ENCODE measurements around the gene FARP1.

Gene FARP1

DNA sequence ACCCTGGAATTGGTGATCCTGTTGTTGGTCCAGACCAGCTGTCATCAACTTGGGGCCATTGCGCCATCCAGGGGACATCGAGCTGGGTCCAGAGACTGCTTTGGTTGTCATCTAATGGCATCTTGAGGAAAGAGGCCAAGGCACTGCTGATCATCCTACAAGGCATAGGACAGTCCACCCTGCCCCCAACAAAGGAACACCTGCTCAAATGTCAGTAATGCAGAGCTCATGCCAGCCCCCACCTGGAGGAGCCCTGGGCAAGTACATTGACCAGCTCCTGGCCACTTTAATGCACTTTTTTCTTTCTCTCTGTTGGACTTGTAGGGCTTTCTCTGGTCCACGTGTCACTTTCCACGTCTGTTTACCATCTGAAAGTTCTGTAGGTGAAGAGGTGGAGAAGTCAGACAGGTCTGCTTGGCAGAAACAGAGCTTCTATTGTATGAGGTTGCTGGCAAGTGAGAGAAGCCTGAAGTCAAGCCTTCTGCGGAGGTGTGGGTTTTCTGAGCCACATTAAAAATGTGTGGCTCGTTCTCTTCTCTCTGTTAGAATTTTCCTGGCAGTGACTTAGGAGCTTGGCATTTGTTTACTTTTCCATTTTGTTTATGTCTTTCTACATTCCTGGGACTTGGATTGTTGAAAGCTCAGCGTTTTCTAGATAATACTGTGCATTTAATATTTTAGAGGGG lies 158.2 kb downstream of the FARP1 start:
- Histone ChIP-seq H3K9ac (ENCODE audit: low read length) (no peak overlapping the region), H3K4me2 (ENCODE audit: low read depth, low read length, poor library complexity, severe bottlenecking) (no peak overlapping the region), H3K27me3 (ENCODE audit: low read length) (0 out of 2 replicates have a peak, but pooled peaks cover 3% of the 10 kb centered on the region), H4K20me1 (ENCODE audit: low read depth, low read length) (no peaks in the 10 kb centered on the region), H3K79me2 (ENCODE audit: insufficient read depth, low read length) (no peaks in the 10 kb centered on the region), H3K36me3 (ENCODE audit: low read length) (no peaks in the 10 kb centered on the region), H3K27ac (ENCODE audit: low read depth, low read length) (no peak overlapping the region), H3F3A (ENCODE audit: insufficient read depth) (no peaks in the 10 kb centered on the region), H3K9me2 (replicated peaks; ENCODE audit: insufficient read depth, low read length) (no peaks in the 10 kb centered on the region), H3K9me3 (ENCODE audit: insufficient read depth, low read length) (no peaks in the 10 kb centered on the region), H3K4me3 (ENCODE audit: insufficient read depth, low read length, poor library complexity, severe bottlenecking) (no peak overlapping the region), H2AFZ (ENCODE audit: low read depth, low read length, severe bottlenecking) (no peak overlapping the region)
- TF ChIP-seq EZH2phosphoT487 (conservative IDR thresholded peaks at IDR 0.05; ENCODE audit: low read length) = no peak
- TF ChIP-seq, protein P1, sequence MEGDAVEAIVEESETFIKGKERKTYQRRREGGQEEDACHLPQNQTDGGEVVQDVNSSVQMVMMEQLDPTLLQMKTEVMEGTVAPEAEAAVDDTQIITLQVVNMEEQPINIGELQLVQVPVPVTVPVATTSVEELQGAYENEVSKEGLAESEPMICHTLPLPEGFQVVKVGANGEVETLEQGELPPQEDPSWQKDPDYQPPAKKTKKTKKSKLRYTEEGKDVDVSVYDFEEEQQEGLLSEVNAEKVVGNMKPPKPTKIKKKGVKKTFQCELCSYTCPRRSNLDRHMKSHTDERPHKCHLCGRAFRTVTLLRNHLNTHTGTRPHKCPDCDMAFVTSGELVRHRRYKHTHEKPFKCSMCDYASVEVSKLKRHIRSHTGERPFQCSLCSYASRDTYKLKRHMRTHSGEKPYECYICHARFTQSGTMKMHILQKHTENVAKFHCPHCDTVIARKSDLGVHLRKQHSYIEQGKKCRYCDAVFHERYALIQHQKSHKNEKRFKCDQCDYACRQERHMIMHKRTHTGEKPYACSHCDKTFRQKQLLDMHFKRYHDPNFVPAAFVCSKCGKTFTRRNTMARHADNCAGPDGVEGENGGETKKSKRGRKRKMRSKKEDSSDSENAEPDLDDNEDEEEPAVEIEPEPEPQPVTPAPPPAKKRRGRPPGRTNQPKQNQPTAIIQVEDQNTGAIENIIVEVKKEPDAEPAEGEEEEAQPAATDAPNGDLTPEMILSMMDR (IDR thresholded peaks at IDR 0.05; ENCODE audit: insufficient read depth, low read length, poor library complexity, severe bottlenecking) = no peak

DNA sequence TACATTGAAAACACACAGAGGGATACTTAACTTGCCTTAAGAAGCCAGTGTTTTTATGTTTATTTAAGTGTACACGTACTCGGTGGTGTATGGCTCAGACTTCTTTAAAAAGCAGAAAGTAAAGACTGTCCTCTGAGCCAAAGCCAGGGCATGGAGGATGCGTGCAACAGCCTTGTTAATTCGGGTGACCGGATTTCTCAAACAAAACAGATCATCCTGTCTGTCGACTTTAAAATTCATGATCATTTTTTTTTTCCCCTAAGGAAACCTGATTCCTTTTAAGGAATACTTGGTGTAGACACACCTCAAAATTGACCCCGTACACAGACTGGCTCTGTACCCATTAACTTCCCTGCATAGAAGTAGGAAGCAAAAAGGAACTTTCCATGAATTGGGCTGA lies 158.8 kb downstream of the FARP1 start:
- H4K20me1 ChIP-seq (ENCODE audit: low read depth, low read length) = no peaks in the 10 kb centered on the region
- no peaks in the 10 kb centered on the region for H3F3A ChIP-seq (ENCODE audit: insufficient read depth)
- no peaks in the 10 kb centered on the region for H3K36me3 ChIP-seq (ENCODE audit: low read length)
- H3K9me3 ChIP-seq (ENCODE audit: insufficient read depth, low read length) = no peaks in the 10 kb centered on the region
- H3K9ac ChIP-seq (ENCODE audit: low read length) = no peak overlapping the region
- no peak for TF ChIP-seq EZH2phosphoT487 (conservative IDR thresholded peaks at IDR 0.05; ENCODE audit: low read length)
- TF ChIP-seq, protein P1 (IDR thresholded peaks at IDR 0.05; ENCODE audit: insufficient read depth, low read length, poor library complexity, severe bottlenecking) = no peak
- no peak overlapping the region for H3K4me3 ChIP-seq (ENCODE audit: insufficient read depth, low read length, poor library complexity, severe bottlenecking)
- H3K9me2 ChIP-seq (replicated peaks; ENCODE audit: insufficient read depth, low read length) = no peaks in the 10 kb centered on the region
- H3K4me2 ChIP-seq (ENCODE audit: low read depth, low read length, poor library complexity, severe bottlenecking) = no peak overlapping the region
- 0 out of 2 replicates have a peak, but pooled peaks cover 3% of the 10 kb centered on the region for H3K27me3 ChIP-seq (ENCODE audit: low read length)
- H3K79me2 ChIP-seq (ENCODE audit: insufficient read depth, low read length) = no peaks in the 10 kb centered on the region
- H3K27ac ChIP-seq (ENCODE audit: low read depth, low read length) = no peak overlapping the region
- H2AFZ ChIP-seq (ENCODE audit: low read depth, low read length, severe bottlenecking) = no peak overlapping the region

DNA sequence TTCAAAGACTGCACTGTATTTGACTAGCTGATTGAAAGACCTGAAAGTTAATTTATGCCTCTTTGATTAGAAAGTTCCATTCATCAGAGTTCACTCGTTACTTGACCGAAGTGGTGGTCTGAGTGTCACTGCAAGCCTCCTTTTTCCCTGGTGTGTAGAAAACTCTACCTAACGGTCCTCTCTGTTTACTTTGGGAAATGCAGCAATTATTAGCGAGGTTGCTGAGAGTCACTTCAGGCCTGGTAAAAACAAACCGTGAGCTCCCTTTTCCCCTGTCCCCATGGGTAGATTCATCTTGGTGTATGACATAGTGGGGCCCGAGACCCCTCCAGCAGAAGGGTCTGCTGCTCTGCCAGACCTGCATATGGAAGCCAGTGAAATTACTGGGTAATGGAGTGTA lies 161.0 kb downstream of the FARP1 start:
- Histone ChIP-seq H3K4me2 (ENCODE audit: low read depth, low read length, poor library complexity, severe bottlenecking) (no peak overlapping the region), H3K79me2 (ENCODE audit: insufficient read depth, low read length) (no peaks in the 10 kb centered on the region), H3K36me3 (ENCODE audit: low read length) (no peaks in the 10 kb centered on the region), H3K9me2 (replicated peaks; ENCODE audit: insufficient read depth, low read length) (no peaks in the 10 kb centered on the region), H3K27me3 (ENCODE audit: low read length) (0 out of 2 replicates have a peak, but pooled peaks cover 3% of the 10 kb centered on the region), H4K20me1 (ENCODE audit: low read depth, low read length) (no peaks in the 10 kb centered on the region), H3K27ac (ENCODE audit: low read depth, low read length) (no peak overlapping the region), H3K9ac (ENCODE audit: low read length) (no peak overlapping the region), H2AFZ (ENCODE audit: low read depth, low read length, severe bottlenecking) (no peak overlapping the region), H3F3A (ENCODE audit: insufficient read depth) (no peaks in the 10 kb centered on the region), H3K9me3 (ENCODE audit: insufficient read depth, low read length) (no peaks in the 10 kb centered on the region), H3K4me3 (ENCODE audit: insufficient read depth, low read length, poor library complexity, severe bottlenecking) (no peak overlapping the region)
- TF ChIP-seq EZH2phosphoT487 (conservative IDR thresholded peaks at IDR 0.05; ENCODE audit: low read length) = no peak
- TF ChIP-seq, protein P1 (IDR thresholded peaks at IDR 0.05; ENCODE audit: insufficient read depth, low read length, poor library complexity, severe bottlenecking) = no peak

All from SU-DHL-6 (cell line).